K562 (cell line): ENCODE data around the gene TUBA4B. TPM values are rescaled to one million over a fixed set of nuclear protein-coding genes. Genes with fewer than 3 reads are reported as not detected.

Experiments
- CHD2 ChIP-seq: IDR thresholded peaks from 2 replicates; pipeline ENCODE4 v1.6.1; 2011; ENCODE audit warnings: low read depth, low read length
- CTBP1 ChIP-seq: fragments of 450-650 bp; IDR thresholded peaks from 2 replicates; pipeline ENCODE4 v1.6.1; 2016; ENCODE audit warnings: borderline replicate concordance
- ELF1 ChIP-seq: fragments of 200-800 bp; sonication (Bioruptor generic); IDR thresholded peaks from 2 replicates; pipeline ENCODE4 v1.6.1; 2016; ENCODE audit warnings: missing genetic modification characterization, missing compliant biosample characterization
- MIER1 ChIP-seq: fragments of 450-650 bp; IDR thresholded peaks from 2 replicates; pipeline ENCODE4 v1.6.1; 2016; ENCODE audit warnings: antibody characterized with exemption, mild to moderate bottlenecking, low read depth
- MNT ChIP-seq, 2 experiments: fragments of 450-650 bp; conservative IDR thresholded peaks; 2 replicates each; pipeline ENCODE4 v1.6.1; 2017; ENCODE audit warnings: mild to moderate bottlenecking in 2 of 2, moderate library complexity in 2 of 2
- NFE2L1 ChIP-seq: fragments of 450-650 bp; IDR thresholded peaks from 2 replicates; pipeline ENCODE4 v1.6.1; 2016; ENCODE audit warnings: missing genetic modification characterization, low read depth, mild to moderate bottlenecking, missing compliant biosample characterization, moderate library complexity, borderline replicate concordance
- PKNOX1 ChIP-seq: fragments of 450-650 bp; IDR thresholded peaks from 2 replicates; pipeline ENCODE4 v1.6.1; 2016
- RERE ChIP-seq: sonication (generic); formaldehyde crosslinking; IDR thresholded peaks from 2 replicates; pipeline ENCODE4 v1.8.0; 2023; ENCODE audit warnings: missing genetic modification reagents, mild to moderate bottlenecking, borderline replicate concordance
- SIN3A ChIP-seq, 2 experiments: fragments of 150-350 bp in 1 of 2; IDR thresholded peaks; 2 replicates each; pipeline ENCODE4 v1.6.1; 2011 to 2016; ENCODE audit warnings: borderline replicate concordance in 2 of 2, low read depth in 2 of 2, low read length in 2 of 2, mild to moderate bottlenecking in 2 of 2, moderate library complexity in 2 of 2; ENCODE audit not compliant: control insufficient read depth in 1 of 2
- SLC30A9 ChIP-seq: fragments of 250-450 bp; sonication (Bioruptor Pico); IDR thresholded peaks from 2 replicates; pipeline ENCODE4 v1.8.0; 2022; ENCODE audit warnings: mild to moderate bottlenecking, moderate library complexity
- SUPT5H ChIP-seq: fragments of 450-650 bp; IDR thresholded peaks from 2 replicates; pipeline ENCODE4 v1.6.1; 2016
- TBP ChIP-seq: optimal IDR thresholded peaks from 2 replicates; pipeline ENCODE3; 2011; ENCODE audit warnings: low read depth, low read length, improper control_type of control experiment
- TEAD4 ChIP-seq, 2 experiments: sonication (generic) in 1 of 2; formaldehyde crosslinking in 1 of 2; IDR thresholded peaks; 2 replicates each; pipeline versions ENCODE4 v1.6.1 to v1.8.0; 2012 to 2022; ENCODE audit warnings: borderline replicate concordance in 1 of 2, inconsistent platforms in 1 of 2, low read length in 1 of 2, mild to moderate bottlenecking in 1 of 2, missing genetic modification reagents in 1 of 2
- ZFP36 ChIP-seq: fragments of 150-350 bp; IDR thresholded peaks from 2 replicates; pipeline ENCODE4 v1.6.1; 2018; ENCODE audit warnings: low read length, low read depth; ENCODE audit not compliant: partially characterized antibody
- ZNF165 ChIP-seq: fragments of 250-450 bp; sonication (Bioruptor Pico); IDR thresholded peaks from 2 replicates; pipeline ENCODE4 v1.4.0; 2020; ENCODE audit warnings: borderline replicate concordance
- ZNF184 ChIP-seq: sonication (generic); formaldehyde crosslinking; IDR thresholded peaks from 2 replicates; pipeline ENCODE4 v1.5.0; 2020; ENCODE audit warnings: missing genetic modification reagents
- ZNF584 ChIP-seq: fragments of 200-800 bp; sonication (Bioruptor generic); IDR thresholded peaks from 2 replicates; pipeline ENCODE4 v1.6.1; 2016; ENCODE audit warnings: low read depth, mild to moderate bottlenecking, missing genetic modification characterization, missing compliant biosample characterization
- polyA plus RNA-seq, 8 experiments: library from polyadenylated mRNA; depleted of rRNA in 4 of 8; stranded (reverse) in 5 of 8; unstranded in 3 of 8; fragments of >200 nt; fragmentation: Nextera tagmentation in 2 of 8; fragmentation: Illumina TruSeq in 1 of 8; extraction: Ambion mirVana in 2 of 8; extraction: Trizol in 1 of 8; gene quantifications; 2 replicates each; pipeline versions ENCODE4 v1.2.1 to v1.2.3, GENCODE V29; 2011 to 2014; ENCODE audit warnings: inconsistent platforms in 1 of 8, missing spikeins in 1 of 8
- total RNA-seq, 7 experiments: library from RNA; depleted of rRNA in 6 of 7; stranded (reverse); fragments of >200 nt in 6 of 7; fragmentation: Illumina TruSeq in 2 of 7; extraction: Trizol in 2 of 7; gene quantifications; 2 replicates each; pipeline versions ENCODE4 v1.2.1 to v1.2.3, GENCODE V29; 2011 to 2021; ENCODE audit warnings: low replicate concordance in 1 of 7

TUBA4B gene
- total and polyA plus RNA-seq, 9 of the 15 experiments (the other 6 are each of a cell fraction or from before 2014, with no cell fraction given), result 0.04 TPM; not detected in 8

- TF ChIP-seq NFE2L1 (tag), result no peak
- TF ChIP-seq ZNF165 (CRISPR knock-in tag), result no peak
- peak; percentile 77 for TF ChIP-seq SUPT5H
- peak in 1 of 2 experiments; percentile 38; a peak in 1 of 4 replicates for TF ChIP-seq SIN3A (IDR thresholded peaks at IDR 0.05; ENCODE audit: borderline replicate concordance in 2 of 2, control insufficient read depth in 1 of 2, low read depth in 2 of 2, low read length in 2 of 2)
- no peak for TF ChIP-seq SLC30A9 (CRISPR knock-in tag)
- no peak for TF ChIP-seq TEAD4 (IDR thresholded peaks at IDR 0.05; ENCODE audit: low read length)
- no peak for TF ChIP-seq TEAD4 (CRISPR knock-in tag; IDR thresholded peaks at IDR 0.05; ENCODE audit: borderline replicate concordance)
- peak; percentile 52 for TF ChIP-seq PKNOX1
- peak; percentile 96 for TF ChIP-seq TBP
- no peak for TF ChIP-seq ZFP36
- 0 out of 4 replicates have a peak, but pooled peaks of 1 of the 2 experiments have one; percentile 0 for TF ChIP-seq MNT (conservative IDR thresholded peaks at IDR 0.05)
- TF ChIP-seq CHD2, result no peak
- no peak for TF ChIP-seq ZNF184 (CRISPR knock-in tag)
- no peak for TF ChIP-seq ZNF584 (CRISPR knock-in tag)
- peak; percentile 53 for TF ChIP-seq ELF1 (tag)
- TF ChIP-seq RERE (CRISPR knock-in tag), result no peak
- TF ChIP-seq CTBP1, result peak; percentile 71
- TF ChIP-seq MIER1, result no peak
These were observed 928 bp downstream of the TUBA4B start, which contains the start of gene TUBA4A (continued) for GRCh38 chr2:219253753-219254589.
